Iris pigment epithelial cell (primary cell): ENCODE data around the gene WDR48.
"Not testable (repeated sequence)": the region's sequence is repeated elsewhere in the genome, so short reads cannot be mapped to it uniquely, and the experiment has no call there.

Experiments used
- DNase-seq: peaks from one replicate; pipeline ENCODE4 v3.0.0-alpha.2; 2011; ENCODE audit warnings: low read depth

The WDR48 gene

GRCh38 chr3:39051649-39052561 is at the start of gene WDR48, which contains the start of gene SCN11A:
TSS of gene WDR48 (plus strand) at chr3:39052016. CDS start at chr3:39052026, 10 bp downstream.
TSS of gene SCN11A (minus strand) at chr3:39051944. CDS start at chr3:38950362, 101,582 bp downstream.
- DNase-seq: peak; percentile 93

- no peak for DNase-seq
These were observed 46.5 kb upstream of the WDR48 start for GRCh38 chr3:39005295-39005694.

GRCh38 chr3:39011191-39011736 is 40.6 kb upstream of the WDR48 start:
- DNase-seq: no peak

- DNase-seq: peak; percentile 23
These were observed 38.5 kb upstream of the WDR48 start for GRCh38 chr3:39013289-39013688.

DNA sequence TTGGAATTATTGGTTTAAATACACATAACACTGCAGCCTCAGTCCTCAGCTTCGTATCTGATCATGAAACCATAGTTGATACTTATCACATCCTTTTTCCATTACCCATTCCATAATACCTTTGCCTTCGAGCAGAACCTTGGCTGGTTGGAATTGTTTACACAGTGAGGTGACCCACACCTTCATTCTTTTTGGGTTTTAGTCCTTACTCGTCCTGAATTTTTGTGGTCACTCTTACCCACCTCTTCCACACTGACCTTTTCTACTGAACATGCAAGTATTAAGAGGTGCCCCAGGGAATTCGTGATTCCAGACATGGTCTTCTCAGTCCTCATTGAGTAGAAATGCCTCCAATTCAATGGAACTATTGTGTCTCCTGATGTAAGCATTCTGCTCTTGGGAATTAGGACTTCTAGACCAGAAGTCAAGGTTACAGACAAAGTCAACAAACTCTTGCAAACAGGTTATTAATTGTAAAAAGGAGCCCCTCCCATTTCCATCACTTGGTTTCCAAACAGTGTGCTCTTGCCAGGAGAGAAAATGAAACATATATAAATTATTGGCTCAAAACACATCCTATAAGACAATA is 37.8 kb upstream of the WDR48 start:
- DNase-seq: no peak

- no peak for DNase-seq
These were observed 36.4 kb upstream of the WDR48 start for GRCh38 chr3:39015418-39015817.

- no peak for DNase-seq
These were observed 32.5 kb upstream of the WDR48 start for GRCh38 chr3:39019299-39019698.

GRCh38 chr3:39021029-39021428 is 30.8 kb upstream of the WDR48 start:
- DNase-seq: no peak

DNA sequence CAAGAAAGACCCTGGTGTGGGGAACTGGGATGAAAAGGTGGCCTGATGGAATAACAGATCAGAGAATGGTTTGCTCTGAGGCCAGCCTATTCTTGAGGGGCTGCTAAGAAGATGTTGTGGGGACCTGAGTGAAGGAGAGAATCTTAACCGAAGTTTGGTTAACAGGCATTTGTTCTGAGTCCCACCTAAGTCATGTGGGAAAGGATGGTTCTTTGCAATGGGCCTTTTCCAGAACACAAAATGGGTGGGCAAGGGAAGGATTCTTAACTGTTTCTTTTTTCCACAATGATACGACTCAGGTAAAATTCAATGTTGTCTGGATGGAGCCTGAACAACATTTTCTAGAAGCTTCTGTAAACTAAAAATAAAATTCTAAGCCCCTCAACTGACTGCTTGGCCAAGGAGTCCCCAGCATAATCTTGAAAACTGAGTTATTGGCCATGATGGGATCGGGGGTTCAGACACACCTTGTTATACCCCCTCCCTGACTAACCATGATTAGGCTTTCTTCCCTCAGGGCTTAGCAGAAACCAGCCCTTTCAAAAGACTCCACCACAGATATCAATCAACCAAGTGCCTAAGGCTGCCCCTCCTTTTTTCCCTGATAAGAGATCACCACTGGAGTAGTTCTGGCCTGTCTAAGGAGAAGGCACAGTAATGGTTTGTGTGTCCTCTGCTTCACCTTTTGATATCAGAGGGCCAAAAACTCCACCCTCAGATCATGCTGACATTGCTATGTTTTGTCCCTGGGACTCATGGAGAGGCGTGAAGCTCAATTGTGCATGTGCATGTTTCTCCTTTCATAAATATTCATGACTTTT is 30.1 kb upstream of the WDR48 start:
- no peak for DNase-seq

- no peak for DNase-seq
These were observed 29.6 kb upstream of the WDR48 start for GRCh38 chr3:39022286-39022630.

DNA sequence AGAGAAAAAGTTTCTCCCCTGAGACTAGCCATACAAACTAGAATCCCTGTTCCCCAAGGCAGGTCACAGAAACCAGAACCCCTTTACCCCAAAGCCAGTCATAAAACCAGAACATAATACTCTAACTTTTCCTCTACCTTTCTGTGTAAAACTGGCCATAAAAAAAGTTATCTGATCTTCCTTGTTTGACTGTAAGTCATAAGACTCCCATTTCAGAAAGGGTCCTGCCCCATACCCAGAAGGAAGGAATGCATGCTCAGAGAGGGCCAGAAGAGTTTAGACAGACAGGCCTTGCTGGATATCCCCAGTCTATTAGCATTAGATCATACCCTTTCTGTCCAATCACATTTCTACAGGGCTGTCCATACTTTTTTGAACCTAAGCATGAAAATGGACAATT is 27.3 kb upstream of the WDR48 start:
- no peak for DNase-seq

DNA sequence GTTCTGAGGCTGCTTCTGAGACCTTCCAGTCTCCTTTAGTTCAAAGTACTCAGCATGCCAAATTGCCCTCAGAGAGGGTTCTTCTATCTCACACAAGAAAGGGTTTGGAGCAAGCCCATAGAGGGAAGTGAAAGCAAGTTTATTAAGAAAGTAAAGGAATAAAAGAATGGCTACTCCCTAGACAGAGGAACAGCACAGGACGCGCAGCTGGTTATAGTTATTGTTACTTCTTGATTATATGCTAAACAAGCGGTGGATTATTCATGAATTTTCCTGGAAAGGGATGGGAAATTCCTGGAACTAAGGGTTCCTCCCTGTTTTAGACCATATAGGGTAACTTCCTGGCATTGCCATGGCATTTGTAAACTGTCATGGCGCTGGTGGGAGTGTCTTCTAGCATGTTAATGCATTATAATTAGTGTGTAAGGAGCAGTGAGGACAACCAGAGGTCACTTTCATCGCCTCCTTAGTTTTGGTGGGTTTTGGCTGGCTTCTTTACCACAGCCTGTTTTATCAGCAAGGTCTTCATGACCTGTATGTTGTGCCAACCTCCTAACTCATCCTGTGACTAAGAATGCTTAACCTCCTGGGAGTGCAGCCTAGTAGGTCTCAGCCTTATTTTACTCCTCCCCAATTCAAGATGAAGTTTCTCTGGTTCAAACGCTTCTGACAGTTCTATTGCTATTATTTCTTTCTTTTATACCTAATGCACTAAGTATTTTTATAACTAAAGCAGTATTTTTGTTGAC is 26.4 kb upstream of the WDR48 start:
- DNase-seq: no peak

- no peak for DNase-seq
These were observed 23.3 kb upstream of the WDR48 start for GRCh38 chr3:39028546-39028945.

DNA sequence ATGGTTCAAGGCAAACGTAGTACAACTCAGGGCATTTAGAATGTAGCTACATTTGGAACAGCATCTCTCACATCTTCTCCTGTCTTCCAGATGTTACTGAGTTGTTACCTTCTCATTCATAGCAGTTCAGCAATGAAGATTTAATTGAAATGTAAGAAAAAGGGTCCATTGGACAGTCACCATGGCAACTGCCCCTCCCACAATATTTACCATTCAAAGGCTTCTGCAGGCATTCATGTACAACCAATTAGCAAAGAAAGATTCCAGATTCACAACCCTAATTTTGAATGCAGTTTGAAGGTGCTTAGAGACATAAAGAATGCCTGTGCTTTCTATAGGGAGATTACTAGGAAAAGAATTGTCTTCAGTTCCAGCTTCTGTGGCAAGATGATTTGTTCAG is 22.3 kb upstream of the WDR48 start:
- DNase-seq: no peak

- peak; percentile 90 for DNase-seq
These were observed 13.7 kb upstream of the WDR48 start for GRCh38 chr3:39038165-39038564.

DNA sequence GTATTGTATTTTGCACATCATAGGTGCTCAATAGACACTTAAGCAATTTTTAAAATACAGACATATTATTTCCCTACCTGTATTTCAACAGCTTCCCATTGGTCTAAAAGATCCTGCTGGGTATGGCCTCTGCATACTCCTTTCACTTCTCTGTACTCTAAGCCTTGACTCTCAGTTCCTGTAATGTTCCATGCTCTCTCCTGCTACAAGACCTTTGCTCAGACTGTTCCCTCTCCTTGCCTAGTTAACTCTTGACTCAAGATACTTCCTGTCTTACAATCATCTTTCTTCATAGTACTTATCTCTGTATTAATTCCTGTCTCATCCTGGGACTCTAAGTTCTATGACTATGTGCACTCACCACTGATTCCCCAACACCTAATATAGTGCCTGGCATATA is 1.8 kb upstream of the WDR48 start:
- DNase-seq: no peak

- DNase-seq: peak; percentile 10
These were observed 767 bp downstream of the WDR48 start for GRCh38 chr3:39052583-39052982.

DNA sequence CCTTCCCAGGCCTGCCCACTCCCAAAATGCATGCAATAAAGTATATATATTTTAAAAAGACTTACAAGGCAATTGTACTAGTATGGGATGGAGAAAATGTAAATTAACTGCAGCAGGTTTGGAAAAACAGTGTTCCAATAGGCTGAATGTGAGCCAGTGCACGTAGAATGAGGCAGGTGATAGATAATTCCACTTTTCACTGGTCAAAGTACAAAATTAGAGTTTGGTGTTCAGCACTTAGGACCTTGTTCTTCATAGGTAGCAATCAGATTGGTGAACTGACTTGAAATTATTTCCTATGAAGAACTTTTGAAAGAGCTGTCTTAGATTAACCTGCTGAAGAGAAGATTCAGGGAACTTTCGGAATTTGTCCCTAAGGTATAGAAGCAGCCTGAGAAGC is 1.9 kb downstream of the WDR48 start:
- no peak for DNase-seq

DNA sequence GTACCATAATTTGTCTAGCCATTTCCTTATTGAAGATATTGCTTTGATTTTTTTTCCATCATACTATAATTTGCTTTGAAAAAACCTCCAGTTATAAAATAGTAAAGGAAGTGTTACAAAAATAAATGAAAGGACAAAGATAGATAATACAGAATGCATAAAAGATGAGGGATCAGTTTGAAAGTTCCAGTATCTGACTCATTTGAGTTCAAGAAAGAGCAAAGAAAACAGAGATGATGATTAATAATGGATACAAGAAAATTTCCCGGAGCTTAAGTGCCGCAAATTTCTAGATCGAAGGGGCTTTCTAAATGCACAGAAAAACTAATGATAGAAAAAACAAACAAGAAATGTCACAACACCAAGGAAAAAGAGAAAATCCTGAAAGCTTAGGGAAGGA is 4.3 kb downstream of the WDR48 start:
- peak; percentile 26 for DNase-seq

- not testable (repeated sequence) for DNase-seq
These were observed 9.4 kb downstream of the WDR48 start for GRCh38 chr3:39061228-39061627.

GRCh38 chr3:39062180-39062579 is 10.4 kb downstream of the WDR48 start:
- DNase-seq: no peak

DNA sequence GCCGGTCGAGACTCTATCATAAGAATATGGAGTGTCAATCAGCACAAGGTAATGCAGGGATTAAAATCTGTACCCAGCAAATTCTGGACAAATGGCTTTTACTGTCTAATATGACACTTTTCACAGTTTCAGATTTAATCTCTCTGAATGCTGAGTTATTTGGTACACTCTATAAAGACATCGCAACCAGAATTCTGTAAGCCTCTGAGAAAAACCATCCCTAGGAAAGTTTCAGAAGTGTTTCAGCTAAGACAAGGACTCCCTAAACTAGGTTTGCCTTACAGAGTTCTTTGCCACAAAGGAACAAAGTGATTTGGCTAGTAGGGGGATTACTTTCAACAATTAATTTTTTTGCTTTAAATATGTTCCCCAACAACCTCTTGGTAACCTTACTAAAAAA is 11.3 kb downstream of the WDR48 start:
- DNase-seq: no peak
